ENCODE measurements around the gene NYAP1. TPM values are rescaled to one million over a fixed set of nuclear protein-coding genes. Genes with fewer than 3 reads are reported as not detected.

The NYAP1 gene
- total RNA-seq, 1 donor from 2014 or later = 2.1 TPM

DNA sequence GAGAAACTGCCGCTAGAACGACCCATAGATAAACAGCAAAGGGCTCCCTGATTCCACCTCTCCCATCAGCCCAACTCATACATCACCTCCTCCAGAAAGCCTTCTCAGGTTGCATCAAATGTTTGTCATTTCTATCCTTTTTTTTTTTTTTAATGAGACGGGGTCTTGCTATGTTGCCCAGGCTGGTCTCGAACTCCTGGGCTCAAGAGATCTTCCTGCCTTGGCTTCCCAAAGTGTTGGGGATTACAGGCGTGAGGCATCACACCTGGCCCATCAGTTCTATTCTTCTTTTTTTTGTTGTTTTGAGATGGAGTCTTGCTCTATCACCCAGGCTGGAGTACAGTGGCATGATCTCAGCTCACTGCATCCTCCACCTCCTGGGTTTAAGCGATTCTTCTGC, 26.7 kb upstream of the NYAP1 start:
- no peak for DNase-seq (ENCODE audit: low read depth in 2 of 2)

DNA sequence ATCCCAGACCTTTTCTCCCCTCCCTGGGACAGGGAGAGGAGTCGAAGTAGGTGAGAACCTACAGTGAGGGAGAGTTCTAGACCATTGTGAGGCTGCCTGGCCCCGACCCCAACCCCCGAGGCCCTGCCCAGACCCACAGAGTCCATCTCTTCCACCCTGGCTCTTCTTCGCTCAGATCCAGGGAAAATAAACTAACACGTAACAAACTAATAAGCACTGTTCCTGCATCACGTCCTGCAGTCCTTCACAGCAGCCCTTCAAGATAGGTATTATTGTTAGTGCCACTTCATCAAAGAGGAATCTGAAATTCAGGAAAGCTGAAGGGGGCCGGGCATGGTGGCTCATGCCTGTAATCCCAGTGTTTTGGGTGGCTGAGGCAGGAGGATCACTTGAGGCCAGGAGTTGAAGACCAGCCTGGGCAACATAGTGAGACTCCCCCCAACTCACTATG, 19.5 kb upstream of the NYAP1 start, which contains the start of gene SPACDR:
TSS of gene SPACDR (minus strand) at position 51 of the 451 bp plus-strand sequence. CDS start 235 bp downstream, outside the sequence.
- DNase-seq (ENCODE audit: low read depth in 2 of 2) = no peak

DNA sequence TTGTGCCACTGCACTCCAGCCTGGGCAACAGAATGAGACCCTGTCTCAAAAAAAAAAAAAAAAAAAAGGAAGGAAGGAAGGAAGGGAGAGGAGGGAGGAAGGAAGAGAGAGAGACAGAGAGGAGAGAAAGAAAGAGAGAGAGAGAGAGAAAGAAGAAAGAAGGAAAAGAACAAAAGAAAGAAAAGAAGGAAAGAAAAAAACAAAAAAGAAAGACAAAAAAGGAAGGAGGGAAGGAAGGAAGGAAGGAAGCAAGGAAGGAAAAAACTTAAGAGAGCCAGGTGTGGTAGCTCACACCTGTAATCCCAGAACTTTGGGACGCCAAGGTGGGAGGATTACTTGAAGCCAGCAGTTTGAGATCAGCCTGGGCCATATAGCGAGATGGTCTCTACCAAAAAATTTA, 18.9 kb upstream of the NYAP1 start:
- DNase-seq (ENCODE audit: low read depth in 2 of 2) = no peak

DNA sequence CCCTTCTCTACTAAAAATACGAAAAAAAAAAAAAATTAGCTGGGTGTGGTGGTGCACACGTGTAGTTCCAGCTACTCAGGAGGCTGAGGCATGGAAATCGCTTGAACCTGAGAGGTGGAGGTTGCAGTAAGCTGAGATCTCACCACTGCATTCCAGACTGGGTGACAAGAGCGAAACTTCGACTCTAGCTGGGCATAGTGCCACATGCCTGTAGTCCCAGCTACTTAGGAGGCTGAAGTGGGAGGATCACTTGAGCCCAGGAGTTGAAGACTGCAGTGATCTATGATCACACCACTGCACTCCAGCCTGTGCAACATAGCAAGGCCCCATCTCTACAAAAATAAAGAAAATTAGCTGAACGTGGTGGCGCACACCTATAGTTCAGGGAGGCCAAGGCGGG, 18.4 kb upstream of the NYAP1 start:
- no peak for DNase-seq (ENCODE audit: low read depth in 2 of 2)

- peak; percentile 42 to 79 for DNase-seq (ENCODE audit: low read depth in 2 of 2)
Measured at GRCh38 chr7:100465702-100466311, 17.9 kb upstream of the NYAP1 start.

GRCh38 chr7:100466653-100467605, 16.8 kb upstream of the NYAP1 start:
- DNase-seq (ENCODE audit: low read depth in 2 of 2) = no peak

DNA sequence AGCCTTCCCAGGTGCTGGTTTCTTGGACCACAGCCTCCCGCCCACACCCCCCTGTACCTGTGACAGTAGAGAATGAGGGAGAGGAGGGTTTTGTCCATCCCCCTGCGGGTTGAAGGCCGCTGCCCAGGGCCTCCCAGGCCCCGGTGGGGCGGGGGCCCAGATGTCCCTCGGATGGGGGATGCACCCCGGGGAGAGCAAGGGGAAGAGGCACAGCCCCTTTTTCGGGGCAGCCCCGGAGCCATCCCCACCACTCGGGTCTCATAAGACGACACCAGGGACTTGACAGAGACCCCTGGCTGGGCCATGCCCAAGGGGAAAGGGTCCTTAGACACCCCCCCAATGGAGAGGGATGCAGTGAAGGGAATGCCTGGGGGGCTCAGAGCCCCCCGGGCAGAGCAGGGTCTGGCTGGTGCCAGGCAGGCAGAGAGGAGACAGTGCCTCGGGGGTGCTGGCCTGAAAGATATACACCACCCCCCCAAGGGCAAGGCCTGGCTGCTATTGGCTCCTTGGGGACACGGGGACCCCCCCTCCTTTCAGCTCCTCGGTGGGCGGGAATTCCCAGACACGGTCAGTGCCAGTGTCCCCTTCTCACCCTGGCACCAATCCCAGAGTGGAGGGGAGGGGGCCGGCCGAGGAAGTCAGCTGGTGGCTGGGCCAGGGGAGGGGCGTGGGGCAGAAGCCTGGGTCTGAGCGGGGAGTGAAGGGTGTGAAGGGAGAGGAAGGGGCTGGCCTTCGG, 15.9 kb upstream of the NYAP1 start:
- no peak for DNase-seq (ENCODE audit: low read depth in 2 of 2)

DNA sequence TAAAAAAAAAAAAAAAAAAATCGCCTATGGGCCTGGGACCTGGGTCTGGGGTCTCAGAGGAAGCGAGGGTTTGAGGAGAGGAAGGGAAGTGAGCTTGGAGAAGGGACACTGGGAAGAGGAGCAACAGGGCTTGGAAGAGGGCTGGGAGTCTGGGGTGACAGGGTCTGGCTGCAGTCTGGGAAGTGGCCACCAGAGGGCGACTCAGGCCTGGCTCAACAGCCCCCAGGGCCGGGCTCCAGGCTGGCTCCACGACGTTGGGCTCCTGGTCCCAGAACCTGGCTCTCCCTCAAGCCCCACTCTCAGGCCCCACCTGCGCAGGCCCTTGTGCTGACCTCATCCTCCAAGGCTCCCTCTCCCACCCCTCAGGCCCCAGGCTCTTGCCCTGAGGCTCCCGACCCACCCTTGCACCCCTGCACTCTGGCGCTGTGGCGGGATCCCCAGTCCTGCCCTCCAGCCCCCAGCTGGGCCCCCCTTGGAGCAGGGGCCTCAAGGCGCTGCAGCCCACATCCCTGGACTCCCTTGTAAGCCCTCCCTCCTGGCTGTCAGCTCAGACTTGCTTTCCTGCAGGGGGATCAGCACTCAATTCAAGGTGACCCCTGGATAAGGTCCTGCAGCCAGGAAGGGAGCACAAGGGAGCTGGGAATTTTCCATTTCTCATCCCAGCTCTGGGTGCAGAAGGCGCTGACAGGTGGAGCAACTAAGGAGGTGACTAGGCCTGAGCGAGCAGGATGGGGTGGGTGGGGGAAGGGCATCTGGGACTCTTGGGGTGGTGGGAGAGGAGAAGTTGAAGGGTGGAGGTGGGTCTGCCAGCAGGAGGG, 14.3 kb upstream of the NYAP1 start:
- peak; percentile 50 to 75 for DNase-seq (ENCODE audit: low read depth in 2 of 2)

DNA sequence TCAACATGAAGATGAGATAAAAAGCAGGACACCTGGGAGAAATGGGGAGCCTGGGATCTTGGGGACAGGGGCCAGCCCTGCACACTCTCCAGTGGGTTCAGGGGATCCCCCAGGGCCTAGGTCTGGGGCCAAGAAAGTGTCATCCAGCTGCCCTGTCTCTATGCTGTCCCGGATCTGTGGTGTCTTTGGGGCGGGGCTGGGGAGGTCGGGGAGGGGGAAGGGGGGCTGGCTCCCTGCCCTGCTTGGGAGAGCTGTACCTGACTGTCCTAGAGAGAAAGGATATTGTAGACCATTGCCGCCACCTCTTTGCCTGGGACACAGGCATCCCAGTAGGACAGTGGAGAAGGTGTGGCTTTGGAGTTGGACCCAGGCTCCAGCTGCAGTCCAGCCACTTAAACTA, 12.7 kb upstream of the NYAP1 start:
- no peak for DNase-seq (ENCODE audit: low read depth in 2 of 2)

GRCh38 chr7:100472121-100472851, 11.4 kb upstream of the NYAP1 start:
- DNase-seq (ENCODE audit: low read depth in 2 of 2) = no peak

DNA sequence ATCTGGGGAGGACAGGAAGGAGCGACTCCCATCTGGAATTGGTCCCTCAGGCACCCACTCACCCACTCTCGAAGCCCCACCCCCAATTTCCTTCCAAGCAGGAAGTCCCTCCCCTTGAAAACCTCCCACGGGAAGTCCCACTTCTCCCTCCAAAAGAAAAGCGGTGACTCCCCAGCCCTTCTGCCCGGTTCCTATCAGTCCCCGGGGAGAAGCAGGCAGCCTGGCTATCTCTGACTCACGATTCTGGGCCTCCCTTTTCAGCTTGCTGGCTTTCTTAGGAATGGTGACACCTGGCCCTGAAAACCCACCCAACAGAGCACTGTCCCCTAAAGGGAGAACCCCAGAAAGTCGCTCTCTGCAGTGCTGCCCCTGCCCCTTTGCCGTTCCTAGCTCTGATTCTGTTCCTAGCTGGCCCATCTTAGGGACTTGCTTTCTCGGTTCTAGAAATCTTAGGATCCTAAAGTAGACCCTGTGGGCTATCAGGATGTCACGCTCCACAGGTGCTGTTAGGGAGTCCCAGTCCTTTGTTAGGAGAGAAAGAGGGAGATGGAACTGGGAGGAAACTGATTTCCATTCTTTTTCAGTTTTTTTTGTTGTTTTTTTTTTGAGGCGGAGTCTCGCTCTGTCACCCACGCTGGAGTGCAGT, 10.8 kb upstream of the NYAP1 start:
- DNase-seq (ENCODE audit: low read depth in 2 of 2) = peak in 1 of 2 donors; percentile 48

DNA sequence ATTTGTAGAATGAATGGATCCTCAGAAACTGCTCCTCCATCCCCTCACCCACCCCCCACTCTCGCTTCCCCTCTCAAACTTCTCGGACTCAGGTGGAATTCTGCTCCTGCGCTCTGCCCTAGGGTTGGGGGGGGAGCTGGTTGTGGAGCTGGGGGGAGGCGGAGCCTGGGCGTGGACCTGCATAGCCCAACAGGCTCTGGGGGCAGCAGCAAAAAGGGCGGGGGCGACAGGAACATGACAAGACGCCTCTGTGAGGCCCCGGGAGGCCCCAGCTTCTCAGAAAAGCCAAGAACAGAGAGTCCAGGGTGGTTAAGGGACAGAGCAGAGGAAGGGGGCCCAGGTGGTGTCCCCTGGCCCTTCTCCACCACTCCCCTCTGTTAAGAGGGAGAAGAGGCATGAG, 8.2 kb upstream of the NYAP1 start:
- DNase-seq (ENCODE audit: low read depth in 2 of 2) = no peak

DNA sequence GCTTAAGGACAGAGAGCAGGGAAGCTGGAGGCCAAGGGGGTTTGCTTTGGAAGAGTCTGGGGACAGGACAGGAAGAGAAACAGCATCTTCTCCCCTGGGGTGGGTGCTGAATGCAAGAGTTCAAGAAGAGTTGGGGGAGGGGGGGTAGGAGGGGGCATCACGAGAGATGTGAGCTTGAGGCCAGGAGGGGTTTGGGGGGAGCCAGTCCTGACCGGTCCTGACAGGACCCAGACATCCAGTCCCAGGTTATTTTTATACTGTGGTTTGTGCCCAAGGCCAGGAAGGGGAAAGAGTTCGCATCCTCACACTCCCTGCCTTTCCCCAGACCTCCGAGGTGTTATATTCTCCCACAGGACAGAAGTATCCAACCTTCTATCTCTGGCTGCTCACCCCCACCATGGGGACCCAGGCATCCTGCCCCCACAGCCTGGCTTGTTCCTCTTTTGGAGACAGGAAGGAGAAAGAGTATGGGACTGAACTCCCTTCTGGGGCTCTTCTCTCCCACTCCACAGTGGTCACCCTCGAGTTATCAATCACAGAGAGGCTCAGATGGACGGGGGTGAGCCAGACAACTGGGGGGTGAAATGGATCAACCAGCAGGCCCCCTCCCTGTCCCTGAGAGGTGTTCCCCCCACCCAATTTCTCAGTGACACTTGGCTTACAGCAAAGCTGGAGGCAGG, 7.5 kb upstream of the NYAP1 start:
- DNase-seq (ENCODE audit: low read depth in 2 of 2) = no peak

GRCh38 chr7:100476903-100477870, 6.5 kb upstream of the NYAP1 start:
- peak in 1 of 2 donors; percentile 43 for DNase-seq (ENCODE audit: low read depth in 2 of 2)

DNA sequence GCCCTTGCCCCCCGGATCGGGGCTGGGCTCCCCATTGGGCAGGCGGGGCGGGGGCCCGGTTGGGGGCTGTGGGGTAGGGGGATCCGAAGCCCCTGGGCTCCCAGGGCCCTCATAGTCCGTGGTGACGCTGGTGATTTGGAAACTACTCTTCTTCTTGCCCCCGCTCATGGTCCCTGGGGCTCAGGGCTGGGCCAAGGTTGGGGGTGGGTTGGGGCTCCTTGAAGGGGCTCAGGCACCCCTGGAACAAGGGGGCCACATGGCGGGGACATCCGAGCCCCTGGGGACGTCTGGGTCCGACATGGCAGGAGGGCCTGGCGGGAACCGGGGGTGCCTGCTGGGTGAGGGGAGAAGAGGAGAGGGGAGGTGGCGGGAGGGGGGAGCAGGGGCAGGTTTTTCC, 5.9 kb upstream of the NYAP1 start:
- DNase-seq (ENCODE audit: low read depth in 2 of 2) = no peak

- peak; percentile 55 to 89 for DNase-seq (ENCODE audit: low read depth in 2 of 2)
Measured at GRCh38 chr7:100478958-100479660, 4.6 kb upstream of the NYAP1 start, which contains the start of gene TSC22D4. TSS of gene TSC22D4 (minus strand) at chr7:100479214. CDS start at chr7:100478038, 1,176 bp downstream.

- no peak for DNase-seq (ENCODE audit: low read depth in 2 of 2)
Measured at GRCh38 chr7:100481466-100481865, 2.3 kb upstream of the NYAP1 start.
